GM21360 (cell line): ENCODE measurements around the gene AATF.

Experiments used
- ATAC-seq: cut with Tn5 transposase; IDR thresholded peaks from one replicate; pipeline ENCODE4 v1.9.1; 2021; ENCODE audit warnings: mild to moderate bottlenecking, moderate library complexity; ENCODE audit not compliant: unreplicated experiment

Gene AATF

GRCh38 chr17:36930583-36930900 lies 18.2 kb upstream of the AATF start:
- no peak for ATAC-seq

- ATAC-seq: no peak
Measured at GRCh38 chr17:36931096-36931696, 17.6 kb upstream of the AATF start.

GRCh38 chr17:36931697-36932382 lies 16.9 kb upstream of the AATF start:
- no peak for ATAC-seq

GRCh38 chr17:36932383-36932693 lies 16.4 kb upstream of the AATF start:
- no peak for ATAC-seq

DNA sequence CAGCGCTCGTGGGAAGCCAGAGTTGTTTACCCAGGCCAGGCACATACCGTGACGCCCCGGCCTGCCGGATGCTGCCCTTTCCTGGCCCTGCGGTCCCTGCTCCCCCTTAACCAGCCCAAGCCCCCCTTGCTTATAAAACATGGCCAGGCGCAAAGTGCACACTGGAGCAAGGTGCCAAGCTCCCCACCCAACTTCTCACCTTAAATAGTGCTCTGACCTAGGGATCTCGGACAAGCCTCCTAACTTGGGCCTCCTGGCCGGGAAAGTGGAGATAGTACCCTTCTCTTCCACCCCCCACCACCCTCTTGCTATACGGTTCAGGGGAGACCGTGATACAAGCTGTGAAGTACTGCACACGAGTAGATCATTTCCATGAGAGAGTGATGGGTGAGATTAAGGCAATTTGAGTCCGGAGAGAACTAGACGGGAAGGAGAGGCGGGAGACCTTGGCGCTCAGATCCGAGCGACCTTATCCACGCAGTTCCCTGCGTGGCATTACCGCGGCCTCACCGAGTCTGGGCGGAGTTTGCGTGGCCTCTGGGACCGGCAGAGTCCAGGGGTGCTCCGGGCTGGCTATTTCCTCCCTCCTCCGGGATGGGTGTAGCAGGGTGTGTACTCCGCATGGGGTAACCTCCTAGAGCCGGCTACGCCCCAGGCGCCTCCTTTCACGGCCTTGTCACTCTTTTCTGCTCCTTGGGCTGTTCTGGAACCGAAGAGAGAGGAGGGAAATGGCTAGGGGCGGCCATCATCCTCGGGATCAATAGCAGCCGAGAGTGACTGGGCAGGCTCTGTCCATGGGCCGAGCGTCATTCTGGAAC lies 15.9 kb upstream of the AATF start:
- no peak for ATAC-seq

DNA sequence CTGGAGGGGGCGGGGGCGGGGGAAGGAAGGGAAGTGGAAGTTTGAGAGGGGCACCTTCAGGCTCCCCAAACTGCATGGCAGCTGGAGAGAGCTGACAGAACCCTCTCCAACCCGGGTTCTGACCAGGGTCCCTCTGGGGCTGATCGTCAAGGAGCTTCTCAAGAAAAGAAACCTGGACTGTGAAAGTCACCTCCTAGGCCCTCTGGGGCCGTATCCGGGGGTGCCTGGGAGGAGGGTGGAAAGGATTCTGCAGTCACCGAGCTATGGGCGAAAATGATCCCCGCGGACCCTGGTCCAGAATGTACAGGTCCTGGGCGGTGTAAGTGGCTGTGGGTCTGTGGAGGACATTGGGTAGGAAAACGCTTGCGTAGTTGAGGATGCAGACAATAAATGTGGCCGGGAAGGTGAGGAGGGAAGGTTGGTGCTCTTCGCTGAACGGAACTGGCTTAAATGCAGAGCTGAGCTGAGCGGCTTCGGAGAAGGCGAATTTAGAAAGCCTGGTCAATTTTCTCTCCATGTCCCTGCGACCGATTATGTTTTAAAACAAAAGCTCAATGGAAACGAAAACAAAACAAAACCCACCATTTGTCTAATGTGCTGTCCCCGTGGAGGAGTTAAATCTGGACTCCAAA lies 15.1 kb upstream of the AATF start:
- ATAC-seq: no peak

- no peak for ATAC-seq
Measured at GRCh38 chr17:36934144-36934691, 14.5 kb upstream of the AATF start.

DNA sequence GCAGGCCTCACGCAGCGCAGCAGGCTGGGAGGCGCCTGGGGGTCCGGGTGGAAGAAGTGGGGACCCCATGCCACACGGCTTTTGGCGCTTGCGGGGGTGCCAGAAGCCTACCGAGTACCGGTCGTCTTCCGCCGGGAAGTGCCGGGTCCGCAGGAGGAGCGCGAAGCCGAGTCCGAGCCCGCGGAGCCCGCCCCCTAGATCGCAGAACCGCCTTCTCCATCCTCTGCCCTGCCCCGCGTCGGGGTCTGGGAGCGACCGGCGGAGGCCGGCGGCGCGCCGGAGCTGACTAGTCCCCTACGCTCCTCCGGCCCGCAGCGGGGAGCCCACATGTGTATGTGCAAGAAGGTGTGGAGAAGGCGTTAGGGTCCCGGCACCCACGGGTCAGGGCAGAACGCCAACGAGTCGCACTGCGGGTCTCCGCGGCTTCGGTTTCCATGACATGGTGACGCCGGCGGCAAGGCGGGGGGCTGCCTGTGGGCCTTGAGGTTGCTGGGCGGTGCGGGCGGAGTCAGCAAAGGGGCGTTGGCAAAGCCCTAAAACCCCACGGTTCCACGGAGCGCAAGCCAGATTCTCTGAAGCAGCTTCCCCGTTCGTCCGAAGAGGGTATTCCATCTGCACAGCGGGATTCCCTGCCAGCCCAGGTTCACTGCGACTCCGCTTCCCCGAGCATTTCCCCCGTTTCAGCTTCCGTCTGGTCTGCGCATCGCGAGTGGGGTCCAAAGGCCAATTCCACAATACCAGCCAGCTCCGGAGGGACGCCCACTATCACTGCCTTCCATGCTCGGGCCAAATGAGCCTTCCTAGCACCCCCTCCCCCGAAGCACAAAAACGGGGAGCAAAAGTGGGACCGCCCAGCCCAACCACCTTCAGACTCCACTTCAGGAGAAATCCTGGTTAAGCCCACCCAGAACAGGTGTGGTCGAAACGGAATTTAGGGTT lies 13.8 kb upstream of the AATF start:
- no peak for ATAC-seq

GRCh38 chr17:36935671-36936454 lies 12.9 kb upstream of the AATF start:
- no peak for ATAC-seq

- no peak for ATAC-seq
Measured at GRCh38 chr17:36936455-36937000, 12.2 kb upstream of the AATF start.

DNA sequence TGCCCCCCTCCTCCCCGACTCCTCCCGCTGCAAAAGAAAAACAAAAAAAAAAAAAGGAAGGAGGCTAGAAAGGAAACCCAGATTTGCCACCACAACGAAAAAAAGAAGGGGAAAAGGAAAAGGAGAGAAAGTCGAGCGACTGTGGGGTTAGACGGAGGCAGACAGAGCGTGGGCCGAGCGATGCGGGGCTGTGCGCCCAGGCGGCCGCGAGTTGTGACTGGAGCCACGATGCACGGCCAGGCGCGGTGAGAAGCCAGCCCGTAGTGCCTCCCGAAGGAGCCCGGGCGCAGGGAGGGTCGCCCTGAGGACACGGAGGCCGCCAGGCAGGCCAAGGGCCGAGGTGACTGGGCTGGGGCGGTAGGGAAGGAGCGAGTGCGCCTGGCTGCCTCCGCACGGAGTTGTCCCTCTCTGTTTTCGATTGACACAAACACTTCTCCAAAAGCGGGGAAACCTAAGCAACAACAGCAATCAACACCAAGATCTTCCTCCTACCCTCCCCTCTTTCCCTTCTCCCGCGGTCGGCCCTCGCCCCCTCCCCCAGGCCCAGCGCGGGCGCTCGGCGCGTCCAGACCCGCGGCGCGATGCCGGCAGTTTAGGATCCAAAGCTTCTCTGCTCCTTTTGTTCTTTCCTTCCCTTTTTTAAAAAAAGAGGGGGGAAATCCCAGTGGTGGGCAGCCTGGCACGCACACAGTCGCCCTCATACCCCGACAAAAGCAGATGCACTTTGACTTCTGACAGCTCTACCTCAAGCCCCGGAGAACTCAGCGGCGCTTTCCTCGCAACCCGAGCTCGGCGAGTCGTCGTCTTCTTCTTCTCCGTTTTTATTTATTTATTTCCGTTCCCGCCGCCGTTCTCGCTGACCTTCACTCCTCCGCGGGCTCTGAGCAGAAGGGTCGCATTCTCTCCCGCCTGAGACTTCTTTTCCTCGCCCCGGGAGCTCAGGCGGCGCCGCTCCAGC lies 11.5 kb upstream of the AATF start, which contains the start of gene LHX1:
TSS of gene LHX1 (plus strand) at position 475 of the 958 bp plus-strand sequence. CDS start 723 bp downstream, outside the sequence.
- ATAC-seq: no peak

- no peak for ATAC-seq
Measured at GRCh38 chr17:36937959-36938565, 10.7 kb upstream of the AATF start.

- ATAC-seq: no peak
Measured at GRCh38 chr17:36938566-36939051, 10.1 kb upstream of the AATF start.

DNA sequence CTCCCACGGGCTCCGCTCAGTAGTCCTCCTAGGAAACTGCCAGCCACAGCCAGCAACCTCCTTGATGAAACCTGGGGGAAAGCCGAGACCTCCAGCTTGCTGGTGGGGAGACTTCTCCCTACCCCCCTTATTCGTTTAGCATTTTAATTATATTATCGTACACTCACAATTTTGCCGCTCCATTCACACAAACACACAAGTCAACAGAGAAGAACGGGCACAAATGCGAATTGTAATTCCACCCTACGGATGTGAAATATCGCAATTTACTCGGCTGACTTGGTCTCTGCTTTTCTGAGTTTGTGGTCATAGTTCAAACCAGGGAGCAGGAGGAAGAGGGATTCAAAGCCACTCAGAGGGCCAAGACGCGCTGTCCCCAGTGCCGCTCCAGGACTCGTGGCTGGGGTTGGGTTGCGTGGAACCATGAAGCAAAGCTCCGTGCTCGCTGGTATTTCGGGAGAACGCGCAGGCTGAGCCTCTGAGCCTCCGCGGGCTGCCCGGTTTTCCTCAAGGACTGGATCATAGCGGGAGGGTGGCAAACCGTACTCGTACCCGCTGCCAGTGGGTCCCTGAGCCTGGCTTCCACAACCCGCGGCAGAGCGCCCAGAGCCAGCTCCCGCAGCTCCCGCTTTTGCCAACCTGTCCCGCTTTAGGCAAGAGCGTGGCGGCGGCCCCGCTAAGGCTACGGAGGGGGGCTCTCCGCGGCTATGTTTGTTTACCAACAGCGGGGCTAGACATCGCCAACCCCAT lies 9.5 kb upstream of the AATF start:
- ATAC-seq: no peak

GRCh38 chr17:36939802-36940312 lies 8.9 kb upstream of the AATF start:
- no peak for ATAC-seq
